HL-60/S4 treated with phorbol 12-myristate 13-acetate at 8.2 ng/mL for 4 days and 3 days (cell line): ENCODE results near the gene ZNF768.
"Not testable (repeated sequence)": the region's sequence is repeated elsewhere in the genome, so short reads cannot be mapped to it uniquely, and the experiment has no call there.

Source experiments
- in situ Hi-C: fragments of 300-500 bp; cut with MboI; formaldehyde crosslinking; loops from 2 replicates; pipeline ENCODE4 v1.15.0; 2022; ENCODE audit warnings: low sequenced_read_pairs

ZNF768 gene

DNA sequence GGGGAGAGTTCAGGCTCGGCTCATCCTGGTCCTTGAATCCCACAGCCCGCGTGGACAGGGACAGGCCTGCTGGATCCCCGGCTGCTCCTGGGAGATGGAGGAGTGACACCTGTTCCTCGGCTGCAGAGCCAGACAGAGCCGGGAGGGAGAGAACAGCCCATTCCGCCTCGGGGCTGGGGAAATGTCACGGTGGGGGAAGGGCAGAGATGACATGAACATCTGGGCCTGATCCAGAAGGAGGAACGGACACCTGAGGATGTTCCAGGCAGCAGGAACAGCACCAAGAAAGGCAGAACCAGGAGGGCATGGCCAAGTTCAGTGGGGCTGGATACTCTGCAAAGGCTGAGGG, 29.7 kb upstream of the ZNF768 start:
- in situ Hi-C loops, result no loop called here

- in situ Hi-C loops, result no loop called here
Observed at GRCh38 chr16:30555315-30556124, 29.2 kb upstream of the ZNF768 start.

- in situ Hi-C loops, result no loop called here
Observed at GRCh38 chr16:30554557-30555314, 28.4 kb upstream of the ZNF768 start.

GRCh38 chr16:30553393-30553899, 27.1 kb upstream of the ZNF768 start:
- in situ Hi-C loops, result no loop called here

- in situ Hi-C loops, result no loop called here
Observed at GRCh38 chr16:30552956-30553355, 26.6 kb upstream of the ZNF768 start.

- in situ Hi-C loops, result no loop called here
Observed at GRCh38 chr16:30551781-30552180, 25.4 kb upstream of the ZNF768 start.

DNA sequence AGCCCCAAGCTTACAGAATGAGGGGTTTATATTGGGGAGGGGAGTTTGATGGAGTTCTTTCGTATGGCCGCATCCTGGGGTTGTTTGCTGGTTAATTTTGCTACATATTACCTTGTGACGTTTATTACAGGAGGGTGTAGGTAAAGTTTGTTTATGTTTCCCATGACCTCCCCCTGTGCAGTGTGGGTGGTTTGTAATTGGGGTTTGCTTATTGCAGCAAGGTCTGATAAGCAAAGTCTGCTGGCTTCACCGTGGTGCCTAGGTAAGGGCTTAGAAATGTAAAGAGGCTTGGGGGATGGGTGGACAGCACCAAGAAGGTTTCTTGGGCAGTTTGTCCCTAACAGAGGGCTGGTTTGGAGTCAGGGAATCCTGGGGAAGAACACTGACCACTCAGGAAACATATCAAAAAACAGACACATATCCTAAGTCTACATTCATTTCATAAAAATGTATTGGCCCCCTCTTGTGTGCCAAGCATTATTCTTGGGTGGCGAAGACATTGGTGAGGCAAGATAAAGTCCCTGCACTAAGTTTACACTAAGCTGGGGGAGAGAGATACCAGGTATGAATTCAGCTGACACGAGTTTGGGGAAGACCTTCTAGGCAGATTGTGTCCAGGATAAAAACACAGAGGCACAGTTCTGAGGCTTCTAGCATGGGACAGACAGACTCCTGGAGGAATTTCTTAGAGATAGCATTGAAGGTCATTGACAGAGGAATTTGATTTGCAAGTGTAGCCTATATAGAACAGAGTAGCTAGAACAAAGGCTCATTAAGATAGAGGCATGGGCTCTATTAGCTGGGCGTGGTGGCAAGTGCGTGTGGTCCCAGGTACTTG, 22.3 kb upstream of the ZNF768 start:
- in situ Hi-C loops, result no loop called here

DNA sequence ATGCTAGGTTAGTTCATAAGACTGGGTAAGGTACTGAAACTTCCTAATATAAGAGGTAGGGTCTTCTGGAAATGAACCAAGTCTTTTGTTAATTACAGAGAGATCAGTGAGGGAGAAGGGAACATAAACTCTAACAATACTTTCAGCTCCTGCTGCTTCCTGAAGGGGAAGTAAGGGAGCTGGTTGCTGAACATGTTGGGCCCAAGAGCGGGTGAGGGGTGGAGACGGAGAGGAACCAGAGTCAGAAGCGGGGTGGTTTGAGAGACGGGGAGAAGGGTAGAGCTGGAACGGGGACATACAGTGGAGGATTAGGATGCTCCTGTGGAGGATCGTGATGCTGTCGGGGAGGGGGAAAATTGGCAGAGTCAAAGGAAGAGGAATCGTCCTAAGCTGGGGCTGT, 19.7 kb upstream of the ZNF768 start:
- in situ Hi-C loops, result no loop called here

DNA sequence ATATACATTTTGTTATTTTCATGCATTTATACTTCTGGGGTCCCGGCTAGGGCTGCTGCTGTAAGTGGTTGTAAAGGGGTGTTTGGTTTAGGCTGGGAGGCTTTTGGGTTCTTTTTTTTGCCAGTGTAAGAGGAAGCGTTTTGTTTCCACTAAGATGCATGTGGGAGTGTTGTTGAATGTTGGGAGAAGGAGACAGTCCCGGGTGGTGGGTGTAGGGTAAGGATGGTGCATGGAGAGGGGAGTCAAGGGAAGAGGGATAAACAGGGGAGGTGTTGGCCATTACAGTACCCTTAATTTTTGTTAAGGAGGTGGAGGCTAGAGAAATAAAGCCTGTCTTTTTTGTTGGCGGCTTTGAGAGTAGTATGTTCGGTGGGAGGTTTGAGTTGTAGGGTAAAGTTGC, 16.7 kb upstream of the ZNF768 start:
- in situ Hi-C loops, result no loop called here

DNA sequence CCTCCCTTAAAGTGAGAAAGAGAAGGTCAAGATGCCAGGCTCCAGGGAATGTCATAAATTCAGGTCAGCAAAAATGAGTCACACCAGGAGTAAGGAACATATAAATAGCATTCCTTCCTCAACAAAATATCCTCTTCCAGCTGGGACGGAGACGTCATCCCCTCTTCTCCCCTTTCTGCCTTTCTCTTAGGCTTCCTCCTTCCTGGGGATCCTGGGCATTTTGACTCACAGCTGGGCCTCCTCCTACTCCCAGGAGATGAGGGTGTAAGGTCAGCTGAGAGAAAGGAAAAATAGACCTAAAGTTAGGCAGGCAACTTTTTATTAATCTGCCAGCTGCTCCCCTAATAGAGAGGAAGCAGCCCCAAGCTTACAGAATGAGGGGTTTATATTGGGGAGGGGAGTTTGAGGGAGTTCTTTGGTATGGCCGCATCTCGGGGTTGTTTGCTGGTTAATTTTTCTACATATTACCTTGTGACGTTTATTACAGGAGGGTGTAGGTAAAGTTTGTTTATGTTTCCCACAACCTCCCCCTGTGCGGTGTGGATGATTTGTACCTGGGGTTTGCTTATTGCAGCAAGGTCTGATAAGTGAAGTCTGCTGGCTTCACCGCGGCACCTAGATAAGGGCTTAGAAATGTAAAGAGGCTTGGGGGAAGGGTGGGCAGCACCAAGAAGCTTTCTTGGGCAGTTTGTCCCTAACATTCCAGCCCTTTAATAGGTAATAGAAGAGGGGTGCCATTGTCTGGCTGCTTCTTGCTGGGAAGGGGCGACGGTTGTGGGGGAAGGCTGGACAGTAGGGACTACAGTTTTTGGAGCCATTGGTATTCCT, 15.3 kb upstream of the ZNF768 start:
- in situ Hi-C loops, result no loop called here

GRCh38 chr16:30540916-30541464, 14.6 kb upstream of the ZNF768 start:
- in situ Hi-C loops, result not testable (repeated sequence)

- in situ Hi-C loops, result not testable (repeated sequence)
Observed at GRCh38 chr16:30539986-30540526, 13.7 kb upstream of the ZNF768 start.

DNA sequence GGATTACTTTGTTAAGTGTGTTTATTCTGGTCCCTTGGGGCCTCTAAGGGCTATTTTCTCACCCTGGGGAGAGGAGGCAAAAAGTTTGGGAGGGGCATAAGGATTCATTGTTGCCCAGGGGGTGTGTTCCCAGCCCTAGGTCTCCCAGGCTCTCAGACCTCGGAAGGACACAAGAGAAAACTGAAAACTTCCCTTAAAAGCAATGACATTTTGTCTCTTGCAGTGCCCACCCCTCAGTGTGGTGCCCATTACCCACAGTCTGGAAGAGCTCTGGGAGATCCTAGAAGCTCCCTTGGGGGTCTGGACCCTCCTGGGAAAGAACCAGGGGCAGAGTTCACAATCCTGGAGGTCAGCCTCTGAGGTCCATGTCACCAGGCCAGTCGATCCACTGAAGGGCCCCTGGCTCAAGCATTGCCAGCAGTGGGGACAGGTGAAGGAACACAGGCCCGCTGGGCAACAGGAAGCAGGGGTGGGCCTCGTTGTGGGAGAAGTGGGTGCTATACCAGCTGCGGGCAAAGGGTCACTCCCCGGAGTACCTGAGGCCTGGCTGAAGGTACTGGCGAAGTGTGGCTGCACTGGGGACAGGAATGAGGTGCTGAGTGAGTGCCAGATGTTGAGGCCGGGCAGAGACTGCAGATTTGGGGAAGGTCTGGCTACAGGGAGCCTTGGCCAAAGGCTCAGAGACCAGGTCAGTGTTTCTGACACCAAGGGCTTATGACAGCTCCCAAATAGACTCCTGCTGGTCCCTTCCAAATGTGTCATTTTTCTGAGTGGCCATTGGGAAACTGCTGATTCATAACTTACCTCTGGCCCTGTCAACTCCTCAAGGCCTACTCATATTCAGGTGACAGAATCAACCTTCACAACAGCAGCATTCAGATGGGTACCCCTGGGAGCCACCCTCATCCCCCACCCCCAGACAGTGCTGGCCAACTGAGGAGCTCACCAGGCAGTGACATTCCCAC, 12.9 kb upstream of the ZNF768 start:
- in situ Hi-C loops, result no loop called here

DNA sequence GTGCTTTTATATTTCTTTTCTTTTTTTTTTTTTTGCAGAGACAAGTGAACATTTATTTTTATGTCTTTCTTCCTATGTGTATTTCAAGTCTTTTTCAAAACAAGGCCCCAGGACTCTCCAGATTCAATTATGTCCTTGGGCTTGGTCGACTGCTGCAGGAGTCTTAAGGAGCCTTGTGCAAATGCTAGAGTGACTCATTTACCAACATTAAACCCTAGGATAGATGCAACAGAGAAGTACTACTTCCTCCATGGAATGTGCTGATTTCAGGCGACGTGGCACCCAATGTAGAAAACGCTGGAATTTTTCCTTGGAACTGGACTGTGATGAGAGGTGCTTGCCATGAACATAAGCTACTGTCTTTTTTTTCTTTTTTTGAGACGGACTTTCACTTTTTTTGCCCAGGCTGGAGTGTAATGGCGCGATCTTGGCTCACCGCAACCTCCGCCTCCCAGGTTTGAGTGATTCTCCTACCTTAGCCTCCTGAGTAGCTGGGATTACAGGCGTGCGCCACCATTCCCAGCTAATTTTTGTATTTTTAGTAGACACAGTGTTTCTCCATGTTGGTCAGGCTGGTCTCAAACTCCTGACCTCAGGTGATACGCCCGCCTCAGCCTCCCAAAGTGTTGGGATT, 10.1 kb upstream of the ZNF768 start:
- in situ Hi-C loops, result not testable (repeated sequence)

DNA sequence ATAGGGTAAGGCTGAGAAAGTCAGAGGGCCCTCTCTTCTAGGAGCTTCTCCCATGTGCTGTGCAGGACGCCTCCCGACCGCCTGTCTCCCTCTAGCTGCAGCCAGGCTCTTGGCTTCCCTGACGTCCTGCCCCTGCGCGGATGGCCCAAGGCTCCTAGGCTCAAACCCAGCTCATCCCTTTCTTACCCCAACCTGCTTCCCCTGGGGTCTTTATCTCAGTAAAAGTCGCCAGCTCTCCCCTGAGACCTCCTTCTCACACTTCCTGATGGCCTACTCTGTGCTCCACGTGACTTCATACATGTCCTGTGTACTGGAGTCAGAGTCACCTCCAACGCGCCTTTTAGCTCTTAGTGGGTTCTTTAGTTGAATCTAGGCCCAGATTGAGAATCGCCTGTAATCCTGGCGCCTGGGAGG, 9.4 kb upstream of the ZNF768 start:
- in situ Hi-C loops, result no loop called here

DNA sequence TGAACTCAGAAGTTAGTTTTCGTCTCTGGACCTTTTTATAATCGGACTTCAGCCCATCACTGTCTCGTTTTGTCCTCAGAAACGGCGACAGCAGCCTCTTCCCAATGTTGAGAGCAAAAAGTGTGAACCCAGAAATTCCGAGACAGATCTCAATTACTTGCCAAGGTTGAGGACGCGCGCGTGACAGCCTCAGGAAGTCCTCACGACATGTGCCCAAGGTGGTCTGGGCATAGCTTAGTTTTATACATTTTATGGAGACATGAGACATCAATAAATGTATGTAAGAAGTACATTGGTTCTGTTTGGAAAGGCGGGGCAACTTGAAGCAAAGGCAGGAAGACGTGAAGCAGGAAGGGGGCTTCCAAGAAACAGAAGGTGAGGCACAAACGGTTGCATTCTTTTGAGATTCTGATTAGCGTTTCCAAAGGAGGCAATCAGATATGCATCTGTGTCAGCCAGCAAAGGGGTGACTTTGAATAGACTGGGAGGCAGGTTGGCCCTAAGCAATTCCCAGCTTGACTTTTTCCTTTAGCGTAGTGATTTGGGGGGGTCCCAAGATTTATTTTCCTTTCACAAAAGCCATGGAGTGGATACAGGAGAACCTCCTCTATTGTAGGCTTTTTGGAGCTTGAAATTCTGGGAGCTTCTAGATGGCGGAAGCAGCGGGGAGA, 8.9 kb upstream of the ZNF768 start:
- in situ Hi-C loops, result no loop called here

DNA sequence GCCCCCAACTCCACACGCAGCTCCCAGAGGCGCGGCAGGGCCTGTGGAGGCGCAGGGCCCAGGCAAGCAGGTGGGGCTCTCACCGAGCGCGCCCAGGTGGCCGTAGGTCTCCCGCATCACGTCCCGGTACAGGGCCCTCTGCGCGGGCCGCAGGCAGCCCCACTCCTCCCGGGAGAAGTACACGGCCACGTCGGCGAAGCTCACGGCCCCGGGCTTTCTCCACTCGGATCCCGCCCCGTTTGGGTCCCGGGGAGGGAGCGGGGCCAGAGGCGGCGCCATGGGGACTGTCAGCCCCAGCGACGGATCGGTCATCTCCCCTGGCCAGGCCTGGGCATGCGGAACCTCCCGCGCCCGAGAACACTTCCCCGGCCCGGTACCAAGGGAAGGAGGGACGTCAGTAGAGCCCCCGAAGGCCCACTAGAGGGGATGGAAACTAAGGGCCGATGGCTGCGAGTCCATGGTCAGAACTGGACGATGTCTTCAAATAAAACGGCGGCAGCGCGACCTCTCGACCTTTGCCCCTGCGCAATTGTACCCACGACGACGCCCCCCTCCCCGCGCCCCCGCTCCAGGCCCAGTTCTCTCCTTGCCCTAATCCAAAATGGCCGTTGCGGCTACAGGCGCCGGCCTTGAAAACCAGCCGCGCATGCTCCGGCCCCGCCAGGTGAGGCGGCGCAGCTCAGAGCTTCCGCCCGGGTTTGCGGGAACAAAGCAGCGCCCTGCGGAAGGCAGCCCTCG, 8.2 kb upstream of the ZNF768 start, which contains the start of gene ZNF747:
Gene ZNF747, minus strand, starts transcription at position 491 of the 738 bp plus-strand sequence. Its CDS starts 179 bp downstream, at position 312.
- in situ Hi-C loops, result no loop called here
